CD4-positive, alpha-beta T cell (primary cell): ENCODE data around the gene PRKAR1B. TPM values are rescaled to one million over a fixed set of nuclear protein-coding genes. Genes with fewer than 3 reads are reported as not detected.

Experiments
- ATAC-seq: fragments of 200-7000 bp; cut with Tn5 transposase; one replicate; pipeline ENCODE4 v1.10.0; 2022; ENCODE audit warnings: mild to moderate bottlenecking; ENCODE audit not compliant: poor library complexity
- CTCF ChIA-PET: fragments of 350-600 bp; sonication (Branson Sonifier 250); formaldehyde crosslinking; loops from one replicate; lab custom pipeline; 2021; ENCODE audit warnings: antibody characterized with exemption, inconsistent platforms; lab: Charles Lee
- POLR2A ChIA-PET: fragments of 350-600 bp; sonication (Branson Sonifier 250); formaldehyde crosslinking; loops from one replicate; lab custom pipeline; 2021; ENCODE audit warnings: antibody characterized with exemption, inconsistent platforms; lab: Charles Lee
- DNase-seq, 14 experiments: peaks; one replicate each; pipeline ENCODE4 v3.0.0-alpha.2; 2013 to 2020; ENCODE audit warnings: mixed read lengths in 2 of 14
- H3K27ac ChIP-seq, 2 donors: one replicate each; pipeline versions ENCODE4 v1.5.1 to v1.7.0; 2013; ENCODE audit warnings: low read length in 2 of 2, low read depth in 1 of 2, mild to moderate bottlenecking in 1 of 2
- H3K27me3 ChIP-seq, 2 experiments: 1 replicate in 1 of 2; 2 replicates in 1 of 2; pipeline versions ENCODE4 v1.6.1 to v1.7.0; 2013; ENCODE audit warnings: low read length in 2 of 2, control low read depth in 1 of 2, mild to moderate bottlenecking in 1 of 2, moderate library complexity in 1 of 2; ENCODE audit not compliant: insufficient read depth in 2 of 2, control insufficient read depth in 1 of 2
- H3K36me3 ChIP-seq: one replicate; pipeline ENCODE4 v1.6.1; 2013; ENCODE audit warnings: low read length, control low read depth; ENCODE audit not compliant: insufficient read depth
- H3K4me1 ChIP-seq: one replicate; pipeline ENCODE4 v1.6.1; 2013; ENCODE audit warnings: low read length, control low read depth; ENCODE audit not compliant: insufficient read depth
- H3K4me3 ChIP-seq: one replicate; pipeline ENCODE4 v1.5.1; 2013; ENCODE audit warnings: mild to moderate bottlenecking, low read length, moderate library complexity
- H3K9me3 ChIP-seq, 2 experiments: 1 replicate in 1 of 2; 2 replicates in 1 of 2; pipeline versions ENCODE4 v1.6.1 to v1.7.0; 2013; ENCODE audit warnings: low read length in 2 of 2, mild to moderate bottlenecking in 2 of 2, control low read depth in 1 of 2, moderate library complexity in 1 of 2; ENCODE audit not compliant: control insufficient read depth in 1 of 2, insufficient read depth in 1 of 2
- H3K27ac Mint-ChIP-seq: one replicate; pipeline ENCODE4 v1.8.0; 2020; ENCODE audit warnings: mixed read lengths
- H3K27me3 Mint-ChIP-seq: one replicate; pipeline ENCODE4 v1.8.0; 2021; ENCODE audit warnings: mixed read lengths
- H3K36me3 Mint-ChIP-seq: one replicate; pipeline ENCODE4 v1.8.0; 2021; ENCODE audit warnings: low read depth, mixed read lengths
- H3K4me1 Mint-ChIP-seq: one replicate; pipeline ENCODE4 v1.8.0; 2021; ENCODE audit warnings: low read depth, mixed read lengths
- H3K4me3 Mint-ChIP-seq: one replicate; pipeline ENCODE4 v1.8.0; 2020; ENCODE audit warnings: mild to moderate bottlenecking, mixed read lengths
- H3K9me3 Mint-ChIP-seq: one replicate; pipeline ENCODE4 v1.8.0; 2020; ENCODE audit warnings: mixed read lengths
- CTCF ChIP-seq: fragments of 200-600 bp; IDR thresholded peaks from one replicate; pipeline ENCODE4 v1.8.0; 2022; ENCODE audit warnings: antibody characterized with exemption, mild to moderate bottlenecking
- intact Hi-C, 2 experiments: fragments of 100-400 bp; cut with DNase I in 1 of 2; cut with micrococcal nuclease in 1 of 2; formaldehyde crosslinking; loops; one replicate each; pipeline versions ENCODE4 v1.15.1 to v1.9.0; 2023 to 2025; cut with DNase I, micrococcal nuclease
- total RNA-seq, 174 experiments: library from RNA in 2 of 174; stranded (reverse) in 2 of 174; gene quantifications; one replicate each; pipeline ENCODE4 v1.2.3 and lab custom pipeline; 2021 to 2026

PRKAR1B gene
- total RNA-seq, 2 experiments from 2014 or later = 18.8 to 19.5 TPM

- Mint-ChIP-seq H3K9me3 (no peaks in the 10 kb centered on the region), H3K4me1 (no peaks in the 10 kb centered on the region), H3K27ac (no peak overlapping the region), H3K27me3 (no peaks in the 10 kb centered on the region), H3K36me3 (peaks cover 35% of the 10 kb centered on the region), H3K4me3 (no peak overlapping the region)
- Histone ChIP-seq H3K27me3 (no peaks in the 10 kb centered on the region), H3K36me3 (peaks cover 16% of the 10 kb centered on the region), H3K27ac (no peak overlapping the region), H3K4me1 (no peaks in the 10 kb centered on the region), H3K9me3 (peaks cover 0 to 4% of the 10 kb centered on the region in 2 experiments), H3K4me3 (no peak overlapping the region)
- CTCF ChIA-PET = no interaction called here
- no peak for DNase-seq
- intact Hi-C loops = loop anchor here in 1 of 2 experiments (5.0 kb wide), 1 partner anchor 245 kb away; no protein-coding TSS in a partner anchor
- POLR2A ChIA-PET = no interaction called here
- ATAC-seq = no peak
- no peak for TF ChIP-seq CTCF
Measured at GRCh38 chr7:772005-772294, 44.9 kb upstream of the PRKAR1B start.

DNA sequence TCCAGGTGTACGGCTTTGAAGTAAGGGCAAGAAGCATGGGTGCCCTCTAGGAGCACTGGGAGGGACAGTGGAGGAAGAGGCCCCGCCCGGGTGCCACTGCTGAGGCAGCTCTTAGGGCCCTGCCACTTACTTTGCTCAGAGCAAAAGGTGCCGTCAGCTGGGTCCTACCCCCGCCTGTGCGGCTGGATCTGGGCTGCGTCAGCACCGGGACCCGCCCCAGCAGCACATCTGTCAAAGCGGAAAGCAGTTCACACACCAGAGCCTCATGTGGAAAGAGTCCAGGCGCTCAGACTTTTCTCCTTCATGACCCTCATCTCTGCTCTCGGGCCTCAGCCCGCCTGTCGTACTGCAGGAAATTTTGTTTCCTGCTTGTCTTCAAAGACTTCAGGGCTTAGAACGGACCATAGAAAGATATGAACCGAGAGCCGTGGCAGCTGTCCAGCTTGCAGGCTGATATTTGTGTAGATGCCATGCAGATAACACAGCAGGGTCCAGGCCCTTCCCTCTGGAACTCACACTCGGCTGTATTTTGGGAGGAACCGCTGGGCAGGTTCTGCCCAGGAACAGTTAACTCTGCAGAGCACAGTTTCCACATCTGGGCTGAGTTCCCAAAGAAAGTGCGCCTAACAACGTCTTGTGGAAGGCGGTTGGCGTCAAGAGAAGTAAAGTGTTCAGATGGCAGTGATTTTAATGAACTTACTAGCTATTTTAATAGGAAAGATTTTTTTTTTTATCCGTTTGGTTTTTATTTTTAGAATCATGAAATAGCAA is 44.3 kb upstream of the PRKAR1B start:
- H3K9me3 Mint-ChIP-seq = no peaks in the 10 kb centered on the region
- no peak for TF ChIP-seq CTCF
- no peaks in the 10 kb centered on the region for H3K4me1 Mint-ChIP-seq
- no peaks in the 10 kb centered on the region for H3K27me3 ChIP-seq
- peaks cover 35% of the 10 kb centered on the region for H3K36me3 Mint-ChIP-seq
- no peak overlapping the region for H3K27ac Mint-ChIP-seq
- no peak overlapping the region for H3K27ac ChIP-seq
- ATAC-seq = peak; percentile 21
- H3K9me3 ChIP-seq = peaks cover 0 to 4% of the 10 kb centered on the region in 2 experiments
- ChIA-PET CTCF (no interaction called here), POLR2A (interaction anchor here (0.6 kb wide), 1 partner anchor 87 kb away, joined by 3 read pairs; no protein-coding TSS in a partner anchor)
- H3K4me3 Mint-ChIP-seq = no peak overlapping the region
- peaks cover 16% of the 10 kb centered on the region for H3K36me3 ChIP-seq
- no peaks in the 10 kb centered on the region for H3K4me1 ChIP-seq
- H3K27me3 Mint-ChIP-seq = no peaks in the 10 kb centered on the region
- intact Hi-C loops = loop anchor here in 1 of 2 experiments (5.0 kb wide), 1 partner anchor 244 kb away; no protein-coding TSS in a partner anchor
- DNase-seq = no peak
- H3K4me3 ChIP-seq = no peak overlapping the region

DNA sequence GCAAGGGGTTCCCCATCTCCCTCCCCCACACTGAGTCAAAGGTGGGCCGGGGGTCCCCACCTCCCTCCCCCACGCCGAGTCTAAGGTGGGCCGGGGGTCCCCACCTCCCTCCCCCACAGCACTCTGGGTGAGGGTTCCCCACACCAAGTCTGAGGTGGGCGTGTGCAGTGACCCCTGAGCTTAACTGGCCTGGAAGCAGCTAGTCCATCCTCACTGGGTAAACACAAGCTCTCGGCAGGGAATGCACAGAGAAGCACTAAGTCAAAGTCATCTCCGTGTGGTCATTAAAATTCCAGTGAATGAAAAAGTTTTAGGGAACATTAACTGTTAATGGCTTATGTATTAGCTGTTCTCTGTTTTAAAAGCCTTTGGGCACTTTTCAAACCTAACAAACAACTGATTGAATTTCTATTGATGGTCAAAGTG is 43.7 kb upstream of the PRKAR1B start:
- POLR2A ChIA-PET = interaction anchor here (0.6 kb wide), 1 partner anchor 86 kb away, joined by 3 read pairs; no protein-coding TSS in a partner anchor
- no peaks in the 10 kb centered on the region for H3K9me3 Mint-ChIP-seq
- Histone ChIP-seq H3K27me3 (no peaks in the 10 kb centered on the region), H3K27ac (no peak overlapping the region), H3K9me3 (peaks cover 0 to 4% of the 10 kb centered on the region in 2 experiments), H3K36me3 (peaks cover 14% of the 10 kb centered on the region), H3K4me1 (no peaks in the 10 kb centered on the region), H3K4me3 (no peak overlapping the region)
- no peaks in the 10 kb centered on the region for H3K27me3 Mint-ChIP-seq
- CTCF ChIA-PET = no interaction called here
- no peaks in the 10 kb centered on the region for H3K4me1 Mint-ChIP-seq
- H3K27ac Mint-ChIP-seq = no peak overlapping the region
- H3K36me3 Mint-ChIP-seq = peaks cover 30% of the 10 kb centered on the region
- no peak overlapping the region for H3K4me3 Mint-ChIP-seq
- no peak for TF ChIP-seq CTCF
- ATAC-seq (no peak), DNase-seq (no peak)
- intact Hi-C loops = loop anchor here in 1 of 2 experiments (5.0 kb wide), 1 partner anchor 243 kb away; no protein-coding TSS in a partner anchor
